Liver (tissue), 3 donors: ENCODE results near the gene CD19.

Experiments
- CTCF ChIP-seq: fragments of 150-350 bp; IDR thresholded peaks from 2 replicates; pipeline ENCODE4 v1.5.1; 2017; ENCODE audit warnings: improper control_type of control experiment, low read depth, low read length; ENCODE audit not compliant: missing input control
- GABPA ChIP-seq, 2 donors: IDR thresholded peaks in 1 of 2; conservative IDR thresholded peaks in 1 of 2; 2 replicates each; pipeline ENCODE4 v1.6.1; 2016; ENCODE audit warnings: antibody characterized with exemption in 2 of 2, mild to moderate bottlenecking in 1 of 2, moderate library complexity in 1 of 2
- JUND ChIP-seq, 2 donors: IDR thresholded peaks; 2 replicates each; pipeline ENCODE4 v1.6.1; 2016; ENCODE audit warnings: antibody characterized with exemption in 2 of 2
- MAX ChIP-seq: IDR thresholded peaks from 2 replicates; pipeline ENCODE4 v1.6.1; 2016; ENCODE audit warnings: antibody characterized with exemption
- NR2F2 ChIP-seq: IDR thresholded peaks from 2 replicates; pipeline ENCODE4 v1.6.1; 2016; ENCODE audit warnings: antibody characterized with exemption
- RAD21 ChIP-seq, 2 donors: IDR thresholded peaks; 2 replicates each; pipeline ENCODE4 v1.6.1; 2016; ENCODE audit warnings: antibody characterized with exemption in 2 of 2, mild to moderate bottlenecking in 2 of 2
- REST ChIP-seq: IDR thresholded peaks from 2 replicates; pipeline ENCODE4 v1.6.1; 2016; ENCODE audit warnings: antibody characterized with exemption, mild to moderate bottlenecking
- SP1 ChIP-seq: IDR thresholded peaks from 2 replicates; pipeline ENCODE4 v1.6.1; 2018; ENCODE audit warnings: antibody characterized with exemption, mild to moderate bottlenecking
- YY1 ChIP-seq: IDR thresholded peaks from 2 replicates; pipeline ENCODE4 v1.6.1; 2016; ENCODE audit warnings: antibody characterized with exemption, mild to moderate bottlenecking
- TF ChIP-seq, protein P1 (sequence below): IDR thresholded peaks from 2 replicates; pipeline ENCODE4 v1.6.1; 2016; ENCODE audit warnings: antibody characterized with exemption
- donor health status: healthy.
- donor health status: healthy.

- TF ChIP-seq CTCF (no peak), REST (no peak), RAD21 (IDR thresholded peaks at IDR 0.05) (no peak), YY1 (no peak), MAX (no peak), JUND (IDR thresholded peaks at IDR 0.05) (no peak), SP1 (no peak), GABPA (IDR thresholded peaks at IDR 0.05 in 1 of 2, conservative IDR thresholded peaks at IDR 0.05 in 1 of 2) (no peak), NR2F2 (no peak)
- TF ChIP-seq, protein P1, sequence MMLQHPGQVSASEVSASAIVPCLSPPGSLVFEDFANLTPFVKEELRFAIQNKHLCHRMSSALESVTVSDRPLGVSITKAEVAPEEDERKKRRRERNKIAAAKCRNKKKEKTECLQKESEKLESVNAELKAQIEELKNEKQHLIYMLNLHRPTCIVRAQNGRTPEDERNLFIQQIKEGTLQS: no peak
These were observed 31.2 kb upstream of the CD19 start for GRCh38 chr16:28900601-28901000.
